K562 (cell line): ENCODE data around the gene TEX54. TPM values are rescaled to one million over a fixed set of nuclear protein-coding genes. Genes with fewer than 3 reads are reported as not detected.

Experiments used
- ATAC-seq: fragments of 200-7000 bp; cut with Tn5 transposase; 3 replicates; pipeline ENCODE4 v1.9.1; 2020; ENCODE audit warnings: moderate library complexity
- BruUV-seq: library from RNA; stranded (reverse); fragments of 400-500 nt; replicated peaks from 2 replicates; lab custom pipeline; 2021; lab: Mats Ljungman, UMichigan
- CTCF ChIA-PET: fragments of 300-600 bp; formaldehyde crosslinking; extraction: SDS; loops from one replicate; lab custom pipeline; 2021; ENCODE audit warnings: low intra/inter-chr PET ratio; lab: Yijun Ruan, JAX
- POLR2A ChIA-PET: fragments of 300-600, 350-650 bp; sonication (Branson Sonifier 250); formaldehyde crosslinking; extraction: SDS; loops from one replicate; lab custom pipeline; 2021; ENCODE audit warnings: antibody characterized with exemption, inconsistent platforms; lab: Yijun Ruan, JAX
- DNase-seq, 4 experiments: peaks; one replicate each; pipeline versions ENCODE4 v3.0.0 to v3.0.0-alpha.2; 2011 to 2018; ENCODE audit warnings: low spot score in 3 of 4, mixed read lengths in 3 of 4; ENCODE audit errors: extremely low read depth in 1 of 4
- FAIRE-seq: peaks from 2 replicates; lab custom pipeline; 2011; peaks lifted over from hg19 to GRCh38; lab: Jason Lieb, UNC
- H2AFZ ChIP-seq: 2 replicates; pipeline ENCODE4 v1.6.0; 2011; ENCODE audit warnings: low read depth, low read length, control low read depth, inconsistent platforms
- H3K27ac ChIP-seq: fragments of 200-600 bp; 3 replicates; pipeline ENCODE4 v1.8.0; 2011; ENCODE audit warnings: low read depth, mild to moderate bottlenecking, control low read depth, inconsistent platforms, low read length, moderate library complexity, mixed read lengths; ENCODE audit errors: extremely low read depth
- H3K27me3 ChIP-seq, 2 experiments: fragments of 300-600 bp in 1 of 2; 2 replicates in 1 of 2; 3 replicates in 1 of 2; pipeline versions ENCODE4 v1.6.0 to v1.8.0; 2011; ENCODE audit warnings: inconsistent platforms in 2 of 2, low read length in 2 of 2, mild to moderate bottlenecking in 1 of 2, mixed read lengths in 1 of 2, moderate library complexity in 1 of 2; ENCODE audit not compliant: control insufficient read depth in 2 of 2, insufficient read depth in 2 of 2
- H3K36me3 ChIP-seq: fragments of 300-600 bp; 3 replicates; pipeline ENCODE4 v1.8.0; 2011; ENCODE audit warnings: mild to moderate bottlenecking, low read length, inconsistent platforms; ENCODE audit not compliant: control insufficient read depth, insufficient read depth
- H3K4me1 ChIP-seq, 2 experiments: fragments of 200-600 bp in 1 of 2; replicated peaks in 1 of 2; 2 replicates in 1 of 2; 3 replicates in 1 of 2; pipeline versions ENCODE4 v1.5.1 to v1.8.0; 2011; ENCODE audit warnings: inconsistent platforms in 2 of 2, low read length in 2 of 2, mild to moderate bottlenecking in 1 of 2, mixed read lengths in 1 of 2, moderate library complexity in 1 of 2; ENCODE audit not compliant: control insufficient read depth in 2 of 2, insufficient read depth in 2 of 2
- H3K4me2 ChIP-seq: 2 replicates; pipeline ENCODE4 v1.6.1; 2011; ENCODE audit warnings: low read length, control low read depth, inconsistent platforms, mixed read lengths; ENCODE audit not compliant: insufficient read depth
- H3K4me3 ChIP-seq: fragments of 200-600 bp; sonication (generic), shearing (Covaris generic); 2 replicates; pipeline ENCODE4 v1.5.1; 2016; ENCODE audit warnings: control low read depth, inconsistent platforms
- H3K79me2 ChIP-seq: fragments of 200-600 bp; 3 replicates; pipeline ENCODE4 v1.8.0; 2011; ENCODE audit warnings: low read length, inconsistent platforms; ENCODE audit not compliant: control insufficient read depth, insufficient read depth
- H3K9ac ChIP-seq, 2 experiments: 2 replicates each; pipeline versions ENCODE4 v1.6.0 to v1.6.1; 2011; ENCODE audit warnings: low read depth in 2 of 2, low read length in 2 of 2, control low read depth in 1 of 2, inconsistent platforms in 1 of 2, mild to moderate bottlenecking in 1 of 2, mixed read lengths in 1 of 2; ENCODE audit not compliant: insufficient read depth in 1 of 2
- H3K9me1 ChIP-seq: one replicate; pipeline ENCODE4 v1.6.0; 2011; ENCODE audit warnings: inconsistent platforms, mild to moderate bottlenecking, low read length, moderate library complexity; ENCODE audit not compliant: control insufficient read depth, insufficient read depth
- H3K9me3 ChIP-seq: replicated peaks from 2 replicates; pipeline ENCODE4 v1.5.1; 2011; ENCODE audit warnings: low read depth, low read length, inconsistent platforms; ENCODE audit not compliant: control insufficient read depth, insufficient read depth
- H4K20me1 ChIP-seq: replicated peaks from 2 replicates; pipeline ENCODE4 v1.6.1; 2011; ENCODE audit warnings: low read length, inconsistent platforms, mixed read lengths; ENCODE audit not compliant: control insufficient read depth, insufficient read depth
- BRD4 ChIP-seq: fragments of 200-600 bp; sonication (generic); IDR thresholded peaks from 2 replicates; pipeline ENCODE4 v1.6.1; 2017; ENCODE audit warnings: inconsistent platforms
- DNMT1 ChIP-seq: fragments of 450-650 bp; IDR thresholded peaks from 2 replicates; pipeline ENCODE4 v1.6.1; 2016; ENCODE audit warnings: antibody characterized with exemption, mild to moderate bottlenecking
- FOXM1 ChIP-seq, 2 experiments: fragments of 450-650 bp in 1 of 2; sonication (generic) in 1 of 2; formaldehyde crosslinking in 1 of 2; IDR thresholded peaks; 2 replicates each; pipeline versions ENCODE4 v1.6.1 to v1.9.0; 2017 to 2022; ENCODE audit warnings: low read depth in 2 of 2, mild to moderate bottlenecking in 2 of 2, missing genetic modification reagents in 1 of 2, moderate library complexity in 1 of 2
- HDAC8 ChIP-seq: fragments of 450-650 bp; IDR thresholded peaks from 2 replicates; pipeline ENCODE4 v1.6.1; 2016; ENCODE audit warnings: mild to moderate bottlenecking, missing genetic modification characterization, moderate library complexity, missing compliant biosample characterization
- HNRNPUL1 ChIP-seq: fragments of 200-400 bp; formaldehyde crosslinking; IDR thresholded peaks from 2 replicates; pipeline ENCODE4 v1.6.1; 2017; ENCODE audit warnings: low read length
- KLF10 ChIP-seq: fragments of 250-450 bp; sonication (Bioruptor Pico); IDR thresholded peaks from 2 replicates; pipeline ENCODE4 v1.6.1; 2021; ENCODE audit warnings: matching md5 sums
- RFX1 ChIP-seq: fragments of 450-650 bp; IDR thresholded peaks from 2 replicates; pipeline ENCODE4 v1.6.1; 2016; ENCODE audit warnings: mild to moderate bottlenecking, moderate library complexity
- SREBF1 ChIP-seq: fragments of 150-350 bp; IDR thresholded peaks from 2 replicates; pipeline ENCODE4 v1.6.1; 2014; ENCODE audit warnings: antibody characterized with exemption, low read depth, low read length, borderline replicate concordance
- ZFX ChIP-seq: sonication (generic); formaldehyde crosslinking; IDR thresholded peaks from 2 replicates; pipeline ENCODE4 v1.8.0; 2022; ENCODE audit warnings: mild to moderate bottlenecking, missing genetic modification reagents, moderate library complexity
- ZKSCAN8 ChIP-seq: fragments of 200-800 bp; sonication (Bioruptor generic); IDR thresholded peaks from 2 replicates; pipeline ENCODE4 v1.6.1; 2016; ENCODE audit warnings: missing genetic modification characterization, missing compliant biosample characterization
- ZNF239 ChIP-seq: fragments of 250-450 bp; sonication (Bioruptor Pico); IDR thresholded peaks from 2 replicates; pipeline ENCODE4 v1.4.0; 2020; ENCODE audit warnings: mild to moderate bottlenecking
- WGBS: fragments of 100-300 bp; shearing (Covaris generic); methylation state at CpG from one replicate; pipeline ENCODE4 v1.1.6; 2016; ENCODE audit warnings: low coverage, mixed read lengths; ENCODE audit not compliant: insufficient coverage; ENCODE audit errors: missing lambda C conversion rate; 5-methylcytosine and 5-hydroxymethylcytosine counted together
- in situ Hi-C: fragments of 300-500 bp; cut with MboI; formaldehyde crosslinking; loops from 4 replicates; pipeline ENCODE4 v1.15.0; 2018; ENCODE audit warnings: inconsistent platforms, mixed read lengths
- intact Hi-C: fragments of 100-400 bp; cut with micrococcal nuclease; formaldehyde crosslinking; loops from 2 replicates; pipeline ENCODE4 v1.14.2; 2022
- polyA plus RNA-seq, 8 experiments: library from polyadenylated mRNA; depleted of rRNA in 4 of 8; stranded (reverse) in 5 of 8; unstranded in 3 of 8; fragments of >200 nt; fragmentation: Nextera tagmentation in 2 of 8; fragmentation: Illumina TruSeq in 1 of 8; extraction: Ambion mirVana in 2 of 8; extraction: Trizol in 1 of 8; gene quantifications; 2 replicates each; pipeline versions ENCODE4 v1.2.1 to v1.2.3, GENCODE V29; 2011 to 2014; ENCODE audit warnings: inconsistent platforms in 1 of 8, missing spikeins in 1 of 8
- total RNA-seq, 7 experiments: library from RNA; depleted of rRNA in 6 of 7; stranded (reverse); fragments of >200 nt in 6 of 7; fragmentation: Illumina TruSeq in 2 of 7; extraction: Trizol in 2 of 7; gene quantifications; 2 replicates each; pipeline versions ENCODE4 v1.2.1 to v1.2.3, GENCODE V29; 2011 to 2021; ENCODE audit warnings: low replicate concordance in 1 of 7
- TF ChIP-seq, protein P1 (sequence below): sonication (generic); formaldehyde crosslinking; IDR thresholded peaks from 2 replicates; pipeline ENCODE4 v1.9.0; 2022; ENCODE audit warnings: mild to moderate bottlenecking, missing genetic modification reagents
- TF ChIP-seq, protein P2 (sequence below): sonication (generic); formaldehyde crosslinking; IDR thresholded peaks from 2 replicates; pipeline ENCODE4 v1.8.0; 2022; ENCODE audit warnings: mild to moderate bottlenecking, missing genetic modification reagents
- TF ChIP-seq, protein P3 (sequence below): fragments of 450-650 bp; IDR thresholded peaks from 2 replicates; pipeline ENCODE4 v1.6.1; 2018; ENCODE audit warnings: mild to moderate bottlenecking, low read depth; ENCODE audit not compliant: partially characterized antibody

The TEX54 gene
- total and polyA plus RNA-seq, 9 of the 15 experiments (the other 6 are each of a cell fraction or from before 2014, with no cell fraction given) = not detected

DNA sequence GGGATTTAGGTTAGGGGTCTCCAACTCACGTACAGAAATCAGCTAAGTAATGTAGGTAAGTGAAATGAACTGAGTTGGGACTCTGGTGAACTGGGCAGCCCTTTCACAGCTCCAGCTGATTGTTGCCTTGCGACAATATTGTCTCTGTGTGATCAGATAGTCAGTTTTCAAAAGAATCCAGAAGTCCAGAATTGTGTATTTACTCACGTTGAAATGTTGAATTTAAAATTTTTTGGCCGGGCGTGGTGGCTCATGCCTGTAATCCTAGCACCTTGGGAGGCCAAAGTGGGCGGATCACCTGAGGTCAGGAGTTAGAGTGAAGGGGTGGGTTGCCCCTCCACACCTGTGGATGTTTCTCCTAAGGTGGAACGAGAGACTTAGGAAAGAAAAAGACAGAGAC is 25.6 kb upstream of the TEX54 start:
- ChIA-PET POLR2A (interaction anchor here (0.6 to 10.0 kb wide), 11 partner anchors 8 to 193 kb away, joined by 3 to 403 read pairs (median 3); partner anchors contain the start of genes C11orf98, CSKMT, HNRNPUL2 and SLC3A2), CTCF (no interaction called here)
- Histone ChIP-seq H3K9me1 (no peaks in the 10 kb centered on the region), H3K27me3 (no peaks in the 10 kb centered on the region), H3K4me1 (peaks cover 26% of the 10 kb centered on the region in 2 experiments; a peak in 4 of 5 replicates), H4K20me1 (peaks cover 23% of the 10 kb centered on the region), H3K9me3 (no peaks in the 10 kb centered on the region), H3K36me3 (peaks cover 54% of the 10 kb centered on the region), H3K79me2 (peaks cover 99% of the 10 kb centered on the region), H3K4me3 (peak overlapping the region; percentile 74), H2AFZ (no peak overlapping the region), H3K4me2 (peak overlapping the region; percentile 99), H3K9ac (peak overlapping the region; percentile 29 to 96; a peak in 3 of 4 replicates), H3K27ac (peak overlapping the region; percentile 99)
- intact Hi-C loops (loop anchor here (5.0 kb wide), 1 partner anchor 461 kb away; no protein-coding TSS in a partner anchor), in situ Hi-C loops (loop anchor here (25.0 kb wide), 1 partner anchor 471 kb away; no protein-coding TSS in a partner anchor)
- ATAC-seq = no peak
- FAIRE-seq = no peak
- WGBS = 2% methylated on average over 7 of the region's 7 CpGs
- no TSS peak for BruUV-seq
- peak in 1 of 4 experiments; percentile 44 for DNase-seq
- TF ChIP-seq, protein P1, sequence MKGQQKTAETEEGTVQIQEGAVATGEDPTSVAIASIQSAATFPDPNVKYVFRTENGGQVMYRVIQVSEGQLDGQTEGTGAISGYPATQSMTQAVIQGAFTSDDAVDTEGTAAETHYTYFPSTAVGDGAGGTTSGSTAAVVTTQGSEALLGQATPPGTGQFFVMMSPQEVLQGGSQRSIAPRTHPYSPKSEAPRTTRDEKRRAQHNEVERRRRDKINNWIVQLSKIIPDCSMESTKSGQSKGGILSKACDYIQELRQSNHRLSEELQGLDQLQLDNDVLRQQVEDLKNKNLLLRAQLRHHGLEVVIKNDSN (CRISPR knock-in tag) = 0 out of 2 replicates have a peak, but pooled peaks have one; percentile 18
- TF ChIP-seq, protein P2, sequence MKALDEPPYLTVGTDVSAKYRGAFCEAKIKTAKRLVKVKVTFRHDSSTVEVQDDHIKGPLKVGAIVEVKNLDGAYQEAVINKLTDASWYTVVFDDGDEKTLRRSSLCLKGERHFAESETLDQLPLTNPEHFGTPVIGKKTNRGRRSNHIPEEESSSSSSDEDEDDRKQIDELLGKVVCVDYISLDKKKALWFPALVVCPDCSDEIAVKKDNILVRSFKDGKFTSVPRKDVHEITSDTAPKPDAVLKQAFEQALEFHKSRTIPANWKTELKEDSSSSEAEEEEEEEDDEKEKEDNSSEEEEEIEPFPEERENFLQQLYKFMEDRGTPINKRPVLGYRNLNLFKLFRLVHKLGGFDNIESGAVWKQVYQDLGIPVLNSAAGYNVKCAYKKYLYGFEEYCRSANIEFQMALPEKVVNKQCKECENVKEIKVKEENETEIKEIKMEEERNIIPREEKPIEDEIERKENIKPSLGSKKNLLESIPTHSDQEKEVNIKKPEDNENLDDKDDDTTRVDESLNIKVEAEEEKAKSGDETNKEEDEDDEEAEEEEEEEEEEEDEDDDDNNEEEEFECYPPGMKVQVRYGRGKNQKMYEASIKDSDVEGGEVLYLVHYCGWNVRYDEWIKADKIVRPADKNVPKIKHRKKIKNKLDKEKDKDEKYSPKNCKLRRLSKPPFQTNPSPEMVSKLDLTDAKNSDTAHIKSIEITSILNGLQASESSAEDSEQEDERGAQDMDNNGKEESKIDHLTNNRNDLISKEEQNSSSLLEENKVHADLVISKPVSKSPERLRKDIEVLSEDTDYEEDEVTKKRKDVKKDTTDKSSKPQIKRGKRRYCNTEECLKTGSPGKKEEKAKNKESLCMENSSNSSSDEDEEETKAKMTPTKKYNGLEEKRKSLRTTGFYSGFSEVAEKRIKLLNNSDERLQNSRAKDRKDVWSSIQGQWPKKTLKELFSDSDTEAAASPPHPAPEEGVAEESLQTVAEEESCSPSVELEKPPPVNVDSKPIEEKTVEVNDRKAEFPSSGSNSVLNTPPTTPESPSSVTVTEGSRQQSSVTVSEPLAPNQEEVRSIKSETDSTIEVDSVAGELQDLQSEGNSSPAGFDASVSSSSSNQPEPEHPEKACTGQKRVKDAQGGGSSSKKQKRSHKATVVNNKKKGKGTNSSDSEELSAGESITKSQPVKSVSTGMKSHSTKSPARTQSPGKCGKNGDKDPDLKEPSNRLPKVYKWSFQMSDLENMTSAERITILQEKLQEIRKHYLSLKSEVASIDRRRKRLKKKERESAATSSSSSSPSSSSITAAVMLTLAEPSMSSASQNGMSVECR = 0 out of 2 replicates have a peak, but pooled peaks have one; percentile 29
- TF ChIP-seq BRD4 (no peak), ZKSCAN8 (CRISPR knock-in tag) (no peak), HDAC8 (tag) (no peak), FOXM1 (IDR thresholded peaks at IDR 0.05; ENCODE audit: low read depth) (no peak), FOXM1 (CRISPR knock-in tag; IDR thresholded peaks at IDR 0.05; ENCODE audit: low read depth) (no peak), ZNF239 (no peak), KLF10 (CRISPR knock-in tag) (no peak), DNMT1 (no peak), ZFX (CRISPR knock-in tag) (no peak), HNRNPUL1 (no peak), SREBF1 (no peak), RFX1 (peak; percentile 49; the same call in 1 of the 2 replicates)
- TF ChIP-seq, protein P3, sequence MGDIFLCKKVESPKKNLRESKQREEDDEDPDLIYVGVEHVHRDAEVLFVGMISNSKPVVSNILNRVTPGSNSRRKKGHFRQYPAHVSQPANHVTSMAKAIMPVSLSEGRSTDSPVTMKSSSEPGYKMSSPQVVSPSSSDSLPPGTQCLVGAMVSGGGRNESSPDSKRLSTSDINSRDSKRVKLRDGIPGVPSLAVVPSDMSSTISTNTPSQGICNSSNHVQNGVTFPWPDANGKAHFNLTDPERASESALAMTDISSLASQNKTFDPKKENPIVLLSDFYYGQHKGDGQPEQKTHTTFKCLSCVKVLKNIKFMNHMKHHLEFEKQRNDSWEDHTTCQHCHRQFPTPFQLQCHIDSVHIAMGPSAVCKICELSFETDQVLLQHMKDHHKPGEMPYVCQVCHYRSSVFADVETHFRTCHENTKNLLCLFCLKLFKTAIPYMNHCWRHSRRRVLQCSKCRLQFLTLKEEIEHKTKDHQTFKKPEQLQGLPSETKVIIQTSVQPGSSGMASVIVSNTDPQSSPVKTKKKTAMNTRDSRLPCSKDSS = no peak
